Lower leg skin (tissue), 4 donors: Measurements from ENCODE around the gene ZC3H10. TPM values are rescaled to one million over a fixed set of nuclear protein-coding genes. Genes with fewer than 3 reads are reported as not detected.

Experiments
- DNase-seq, 2 donors: peaks; one replicate each; pipeline ENCODE4 v3.0.0-alpha.2; 2019; ENCODE audit warnings: low spot score in 2 of 2
- H3K4me3 ChIP-seq: fragments of 200-600 bp; sonication (generic); 2 replicates; pipeline ENCODE4 v1.5.1; 2017; ENCODE audit warnings: mild to moderate bottlenecking, low read depth; ENCODE audit not compliant: poor library complexity, severe bottlenecking
- POLR2A ChIP-seq, 2 donors: fragments of 450-650 bp; IDR thresholded peaks; one replicate each; pipeline ENCODE4 v1.6.1; 2016 to 2017; ENCODE audit warnings: antibody characterized with exemption in 2 of 2, mild to moderate bottlenecking in 1 of 2, moderate library complexity in 1 of 2
- WGBS, 2 donors: methylation state at CpG; one replicate each; pipeline ENCODE4 v1.1.5; 2018; 5-methylcytosine and 5-hydroxymethylcytosine counted together
- intact Hi-C: fragments of 100-400 bp; cut with DNase I; formaldehyde crosslinking; loops from one replicate; pipeline ENCODE4 v1.15.0; 2023; ENCODE audit warnings: low total_unique reads
- total RNA-seq, 4 donors: library from RNA; depleted of rRNA; stranded (reverse); fragments of >200 nt; gene quantifications; one replicate each; pipeline ENCODE4 v1.1.0, GENCODE V29; 2016
- TF ChIP-seq, protein P1 (sequence below), 3 donors: fragments of 450-650 bp; IDR thresholded peaks; one replicate each; pipeline ENCODE4 v1.5.1; 2016; ENCODE audit warnings: antibody characterized with exemption in 3 of 3, mild to moderate bottlenecking in 3 of 3, moderate library complexity in 2 of 3

Gene ZC3H10
- total RNA-seq, 4 donors from 2014 or later: 3.4 to 4.4 (median 3.7) TPM

DNA sequence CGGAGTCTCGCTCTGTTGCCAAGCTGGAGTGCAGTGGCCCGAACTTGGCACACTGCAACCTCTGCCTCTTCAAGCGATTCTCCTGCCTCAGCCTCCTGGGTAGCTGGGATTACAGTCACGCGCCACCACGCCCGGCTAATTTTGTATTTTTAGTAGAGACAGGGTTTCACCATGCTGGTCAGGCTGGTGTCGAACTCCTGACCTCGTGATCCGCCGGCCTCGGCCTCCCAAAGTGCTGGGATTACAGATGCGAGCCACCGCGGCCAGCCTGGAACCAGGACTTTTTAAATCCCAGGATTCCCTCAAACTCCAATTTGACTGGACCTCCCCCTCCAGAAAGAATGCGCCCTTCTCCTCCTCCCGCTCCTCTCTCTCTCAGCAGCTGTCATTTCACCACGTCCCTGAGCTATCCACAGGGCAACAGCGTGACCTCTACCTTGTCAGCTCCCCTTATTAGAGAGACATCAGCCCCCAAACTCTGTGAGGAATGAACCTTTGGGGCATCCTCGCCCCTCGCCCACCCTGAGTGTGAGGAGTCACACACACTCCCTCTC lies 12.0 kb downstream of the ZC3H10 start:
- WGBS, 2 donors: 57 to 72% methylated on average over 22 of the region's 22 CpGs
- intact Hi-C loops: loop anchor here (2.0 to 5.0 kb wide), 2 partner anchors 29 to 57 kb away; partner anchors contain the start of genes MYL6 and SMARCC2
- TF ChIP-seq, protein P1, sequence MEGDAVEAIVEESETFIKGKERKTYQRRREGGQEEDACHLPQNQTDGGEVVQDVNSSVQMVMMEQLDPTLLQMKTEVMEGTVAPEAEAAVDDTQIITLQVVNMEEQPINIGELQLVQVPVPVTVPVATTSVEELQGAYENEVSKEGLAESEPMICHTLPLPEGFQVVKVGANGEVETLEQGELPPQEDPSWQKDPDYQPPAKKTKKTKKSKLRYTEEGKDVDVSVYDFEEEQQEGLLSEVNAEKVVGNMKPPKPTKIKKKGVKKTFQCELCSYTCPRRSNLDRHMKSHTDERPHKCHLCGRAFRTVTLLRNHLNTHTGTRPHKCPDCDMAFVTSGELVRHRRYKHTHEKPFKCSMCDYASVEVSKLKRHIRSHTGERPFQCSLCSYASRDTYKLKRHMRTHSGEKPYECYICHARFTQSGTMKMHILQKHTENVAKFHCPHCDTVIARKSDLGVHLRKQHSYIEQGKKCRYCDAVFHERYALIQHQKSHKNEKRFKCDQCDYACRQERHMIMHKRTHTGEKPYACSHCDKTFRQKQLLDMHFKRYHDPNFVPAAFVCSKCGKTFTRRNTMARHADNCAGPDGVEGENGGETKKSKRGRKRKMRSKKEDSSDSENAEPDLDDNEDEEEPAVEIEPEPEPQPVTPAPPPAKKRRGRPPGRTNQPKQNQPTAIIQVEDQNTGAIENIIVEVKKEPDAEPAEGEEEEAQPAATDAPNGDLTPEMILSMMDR (IDR thresholded peaks at IDR 0.05): no peak
- TF ChIP-seq POLR2A (IDR thresholded peaks at IDR 0.05): no peak

DNA sequence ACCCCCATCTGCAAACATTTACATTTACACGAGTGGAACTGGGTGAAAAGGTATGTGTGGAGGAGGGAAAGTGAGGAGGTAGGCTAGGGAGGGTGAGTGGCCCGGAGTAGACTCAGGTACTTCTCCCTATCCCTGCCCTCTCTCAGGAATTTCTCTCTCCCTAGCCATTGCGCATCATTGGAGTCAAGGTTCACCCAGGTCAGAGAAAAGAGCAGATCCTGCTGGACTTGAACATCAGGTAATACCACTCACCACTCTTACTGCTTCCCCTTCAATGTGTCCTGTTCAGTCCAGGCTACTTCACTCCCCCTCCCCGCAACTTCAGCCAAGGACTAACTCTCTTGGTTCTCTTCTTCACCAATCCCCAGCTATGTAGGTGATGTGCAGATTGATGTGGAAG lies 12.8 kb downstream of the ZC3H10 start:
- TF ChIP-seq POLR2A (IDR thresholded peaks at IDR 0.05): no peak
- TF ChIP-seq, protein P1 (IDR thresholded peaks at IDR 0.05): no peak
- 87 to 88% methylated on average over 4 of the region's 4 CpGs for WGBS, 2 donors
- intact Hi-C loops: no loop called here
- no peak for DNase-seq
- H3K4me3 ChIP-seq: no peak overlapping the region

More for the DNA sequence above, 12.0 kb downstream of the ZC3H10 start:
- no peak for DNase-seq
- no peak overlapping the region for H3K4me3 ChIP-seq

DNA sequence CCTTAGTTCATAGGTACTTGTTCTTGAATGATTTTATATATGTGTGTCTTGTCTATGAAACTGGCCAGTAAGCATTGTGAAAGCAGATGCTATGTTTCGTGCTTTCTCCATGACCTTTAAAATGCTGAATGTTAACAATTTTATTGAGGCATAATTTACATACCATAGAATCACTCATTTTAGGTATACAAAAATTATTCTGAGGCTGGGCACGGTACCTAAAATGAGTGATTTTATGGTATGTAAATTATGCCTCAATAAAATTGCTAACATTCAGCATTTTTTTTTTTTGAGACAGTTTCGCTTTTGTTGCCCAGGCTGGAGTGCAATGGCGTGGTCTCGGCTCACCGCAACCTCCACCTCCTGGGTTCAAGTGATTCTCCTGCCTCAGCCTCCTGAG lies 16.8 kb downstream of the ZC3H10 start:
- 96 to 97% methylated on average over 6 of the region's 6 CpGs for WGBS, 2 donors
- DNase-seq: no peak

DNA sequence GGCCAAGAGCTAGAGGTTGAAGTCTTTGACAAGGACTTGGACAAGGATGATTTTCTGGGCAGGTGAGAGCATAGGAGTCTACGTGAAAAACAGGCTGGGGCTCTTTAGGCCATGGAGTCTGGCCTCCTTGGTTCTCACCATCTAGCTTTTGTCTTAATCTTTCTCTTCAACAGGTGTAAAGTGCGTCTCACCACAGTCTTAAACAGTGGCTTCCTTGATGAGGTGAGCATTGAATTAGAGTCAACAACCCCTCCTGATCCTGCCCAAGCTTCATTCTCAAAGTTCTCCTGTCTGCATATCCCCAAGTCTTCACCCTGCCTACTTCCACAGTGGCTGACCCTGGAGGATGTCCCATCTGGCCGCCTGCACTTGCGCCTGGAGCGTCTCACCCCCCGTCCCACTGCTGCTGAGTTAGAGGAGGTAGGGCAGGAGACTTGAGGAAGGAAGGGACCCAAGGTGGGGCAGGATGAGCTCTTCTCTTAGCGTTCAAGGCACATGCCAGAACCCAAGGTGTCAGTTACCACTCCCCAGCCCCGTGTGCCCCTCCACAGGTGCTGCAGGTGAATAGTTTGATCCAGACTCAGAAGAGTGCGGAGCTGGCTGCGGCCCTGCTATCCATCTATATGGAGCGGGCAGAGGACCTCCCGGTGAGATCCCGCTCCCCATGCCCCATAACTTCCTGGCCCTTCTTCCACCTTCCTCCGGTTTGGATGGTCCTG lies 19.9 kb downstream of the ZC3H10 start:
- WGBS, 2 donors: 95 to 96% methylated on average over 14 of the region's 14 CpGs
- H3K4me3 ChIP-seq: no peak overlapping the region
- no peak for TF ChIP-seq POLR2A (IDR thresholded peaks at IDR 0.05)
- TF ChIP-seq, protein P1 (IDR thresholded peaks at IDR 0.05): no peak
- intact Hi-C loops: no loop called here
- DNase-seq: no peak

More for the DNA sequence above, 16.8 kb downstream of the ZC3H10 start:
- intact Hi-C loops: no loop called here
- no peak for TF ChIP-seq POLR2A (IDR thresholded peaks at IDR 0.05)
- no peak overlapping the region for H3K4me3 ChIP-seq

DNA sequence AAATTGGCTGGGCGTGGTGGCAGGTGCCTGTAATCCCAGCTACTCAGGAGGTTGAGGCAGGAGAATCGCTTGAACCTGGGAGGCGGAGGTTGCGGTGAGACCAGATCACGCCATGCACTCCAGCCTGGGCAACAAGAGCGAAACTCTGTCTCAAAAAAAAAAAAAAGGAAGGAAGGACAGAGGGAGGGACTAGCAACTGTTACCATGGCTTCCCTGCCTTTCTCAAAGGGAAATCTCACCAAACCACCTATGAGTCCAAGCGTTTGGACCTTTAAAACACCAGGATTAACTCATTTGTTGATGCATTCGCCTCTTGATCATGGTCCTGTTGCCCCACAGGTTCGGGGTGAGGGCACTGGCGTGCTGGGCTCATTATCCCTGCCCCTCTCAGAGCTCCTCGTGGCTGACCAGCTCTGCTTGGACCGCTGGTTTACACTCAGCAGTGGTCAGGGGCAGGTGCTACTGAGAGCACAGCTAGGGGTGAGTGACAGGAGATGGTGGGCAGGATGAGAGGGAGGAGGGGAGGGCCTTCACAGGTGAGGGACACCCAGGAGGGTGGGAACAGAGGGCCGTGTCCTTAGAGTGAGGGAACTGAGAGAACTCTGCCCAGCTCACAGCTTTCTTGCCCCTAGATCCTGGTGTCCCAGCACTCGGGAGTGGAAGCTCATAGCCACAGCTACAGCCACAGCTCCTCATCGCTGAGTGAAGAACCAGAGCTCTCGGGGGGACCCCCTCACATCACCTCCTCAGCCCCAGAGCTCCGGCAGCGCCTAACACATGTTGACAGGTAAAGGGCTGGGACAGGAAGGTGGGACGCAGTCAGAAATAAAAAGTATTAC lies 24.1 kb downstream of the ZC3H10 start:
- H3K4me3 ChIP-seq: no peak overlapping the region
- TF ChIP-seq, protein P1 (IDR thresholded peaks at IDR 0.05): no peak
- TF ChIP-seq POLR2A (IDR thresholded peaks at IDR 0.05): no peak
- intact Hi-C loops: no loop called here
- 81 to 87% methylated on average over 19 of the region's 19 CpGs for WGBS, 2 donors
- no peak for DNase-seq

DNA sequence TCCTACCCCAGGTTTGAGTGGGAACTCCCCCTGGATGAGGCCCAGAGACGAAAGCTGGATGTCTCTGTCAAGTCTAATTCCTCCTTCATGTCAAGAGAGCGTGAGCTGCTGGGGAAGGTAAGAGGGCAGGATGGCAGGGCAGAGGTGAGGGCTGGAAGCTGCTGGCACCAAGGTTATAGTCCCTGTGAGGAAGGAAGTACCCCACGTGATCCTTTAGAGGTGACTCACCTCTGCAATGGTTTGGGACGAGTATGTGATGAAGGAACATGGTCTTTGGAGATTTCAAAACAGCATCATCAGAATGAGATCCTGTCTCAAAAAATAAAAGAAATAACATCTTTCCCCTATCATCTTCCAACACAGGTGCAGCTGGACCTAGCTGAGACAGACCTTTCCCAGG lies 25.2 kb downstream of the ZC3H10 start:
- no peak overlapping the region for H3K4me3 ChIP-seq
- DNase-seq: no peak
- TF ChIP-seq POLR2A (IDR thresholded peaks at IDR 0.05): no peak
- TF ChIP-seq, protein P1 (IDR thresholded peaks at IDR 0.05): no peak
- intact Hi-C loops: no loop called here
- WGBS, 2 donors: 65 to 68% methylated on average over 4 of the region's 4 CpGs
